Mesendoderm (in vitro differentiated cells): ENCODE measurements around the gene C16orf95.
"Not testable (repeated sequence)": the region's sequence is repeated elsewhere in the genome, so short reads cannot be mapped to it uniquely, and the experiment has no call there.

Source experiments
- DNase-seq: peaks from one replicate; pipeline ENCODE4 v3.0.0; 2013
- H2AK5ac ChIP-seq: 2 replicates; pipeline ENCODE4 v1.6.1; 2013; ENCODE audit warnings: low read length, inconsistent platforms
- H2BK120ac ChIP-seq: 2 replicates; pipeline ENCODE4 v1.6.1; 2013; ENCODE audit warnings: low read depth, mild to moderate bottlenecking, low read length, moderate library complexity, mixed read lengths
- H2BK15ac ChIP-seq: replicated peaks from 2 replicates; pipeline ENCODE4 v1.6.1; 2013; ENCODE audit warnings: low read depth, mild to moderate bottlenecking, moderate library complexity
- H2BK5ac ChIP-seq: 2 replicates; pipeline ENCODE4 v1.6.1; 2013; ENCODE audit warnings: low read length, inconsistent platforms
- H3K18ac ChIP-seq: 2 replicates; pipeline ENCODE4 v1.6.1; 2013; ENCODE audit warnings: mild to moderate bottlenecking, low read length, mixed read lengths
- H3K23ac ChIP-seq: one replicate; pipeline ENCODE4 v1.6.1; 2013; ENCODE audit warnings: low read length
- H3K27ac ChIP-seq: 2 replicates; pipeline ENCODE4 v1.5.1; 2013; ENCODE audit warnings: low read depth, mild to moderate bottlenecking, inconsistent platforms, low read length, moderate library complexity
- H3K27me3 ChIP-seq: 2 replicates; pipeline ENCODE4 v1.6.1; 2013; ENCODE audit warnings: low read length, control low read depth, mild to moderate bottlenecking, inconsistent platforms; ENCODE audit not compliant: insufficient read depth, poor library complexity
- H3K36me3 ChIP-seq: 2 replicates; pipeline ENCODE4 v1.6.1; 2013; ENCODE audit warnings: low read length, inconsistent platforms; ENCODE audit not compliant: control insufficient read depth, insufficient read depth
- H3K4ac ChIP-seq: one replicate; pipeline ENCODE4 v1.6.1; 2013; ENCODE audit warnings: low read depth, mild to moderate bottlenecking, low read length, moderate library complexity
- H3K4me1 ChIP-seq: 2 replicates; pipeline ENCODE4 v1.6.1; 2013; ENCODE audit warnings: low read depth, low read length, inconsistent platforms; ENCODE audit not compliant: control insufficient read depth
- H3K4me2 ChIP-seq: 2 replicates; pipeline ENCODE4 v1.6.1; 2013; ENCODE audit warnings: low read length
- H3K4me3 ChIP-seq: 2 replicates; pipeline ENCODE4 v1.5.1; 2013; ENCODE audit warnings: mild to moderate bottlenecking, low read length
- H3K56ac ChIP-seq: one replicate; pipeline ENCODE4 v1.6.1; 2013; ENCODE audit warnings: low read length
- H3K79me1 ChIP-seq: 2 replicates; pipeline ENCODE4 v1.6.1; 2013; ENCODE audit warnings: low read length, inconsistent platforms
- H3K79me2 ChIP-seq: 2 replicates; pipeline ENCODE4 v1.6.1; 2013; ENCODE audit warnings: mild to moderate bottlenecking, low read length; ENCODE audit not compliant: control insufficient read depth, insufficient read depth
- H3K9ac ChIP-seq: 2 replicates; pipeline ENCODE4 v1.6.1; 2013; ENCODE audit warnings: low read length, inconsistent platforms
- H4K5ac ChIP-seq: one replicate; pipeline ENCODE4 v1.6.1; 2013; ENCODE audit warnings: low read length
- H4K8ac ChIP-seq: one replicate; pipeline ENCODE4 v1.6.1; 2013; ENCODE audit warnings: low read depth, mild to moderate bottlenecking, control low read depth, low read length, moderate library complexity
- WGBS: extraction: QIAGEN DNeasy Blood & Tissue Kit; methylation state at CpG from one replicate; pipeline ENCODE4 v1.1.7; 2013; ENCODE audit warnings: low lambda C conversion rate, missing lambda C conversion rate; ENCODE audit not compliant: insufficient coverage; ENCODE audit errors: extremely low coverage; 5-methylcytosine and 5-hydroxymethylcytosine counted together

Gene C16orf95

DNA sequence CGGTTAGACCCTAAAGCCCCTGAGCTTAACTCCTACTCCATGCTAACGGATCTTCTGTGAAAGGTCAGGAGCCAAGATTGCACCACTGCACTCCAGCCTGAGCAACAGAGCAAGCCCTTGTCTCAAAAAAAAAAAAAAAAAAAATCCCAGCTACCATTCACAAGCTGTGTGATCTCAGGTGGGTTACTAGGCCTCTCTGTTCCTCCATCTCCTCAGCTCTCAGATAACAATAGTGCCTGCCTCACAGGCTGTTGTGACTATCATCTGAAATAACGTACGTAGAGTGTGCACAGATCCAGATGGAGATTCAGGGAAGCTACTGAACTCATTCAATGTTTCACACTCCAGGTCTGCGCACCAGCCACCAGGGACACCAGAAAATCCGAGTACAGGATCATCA is 57.8 kb downstream of the C16orf95 start:
- Histone ChIP-seq H3K9ac (no peak overlapping the region), H3K27me3 (no peaks in the 10 kb centered on the region), H3K56ac (no peak overlapping the region), H2BK5ac (no peak overlapping the region), H3K4me3 (no peak overlapping the region), H3K4ac (no peak overlapping the region), H4K8ac (no peak overlapping the region), H3K18ac (no peak overlapping the region), H3K27ac (no peak overlapping the region), H2AK5ac (no peak overlapping the region), H3K23ac (no peak overlapping the region), H3K79me2 (no peaks in the 10 kb centered on the region), H2BK15ac (no peak overlapping the region), H3K4me1 (no peaks in the 10 kb centered on the region), H3K79me1 (no peaks in the 10 kb centered on the region), H2BK120ac (no peak overlapping the region), H3K36me3 (no peaks in the 10 kb centered on the region), H3K4me2 (no peak overlapping the region), H4K5ac (no peak overlapping the region)
- DNase-seq, result no peak
- no CpG with 5 or more reads among the region's 6 CpGs for WGBS

DNA sequence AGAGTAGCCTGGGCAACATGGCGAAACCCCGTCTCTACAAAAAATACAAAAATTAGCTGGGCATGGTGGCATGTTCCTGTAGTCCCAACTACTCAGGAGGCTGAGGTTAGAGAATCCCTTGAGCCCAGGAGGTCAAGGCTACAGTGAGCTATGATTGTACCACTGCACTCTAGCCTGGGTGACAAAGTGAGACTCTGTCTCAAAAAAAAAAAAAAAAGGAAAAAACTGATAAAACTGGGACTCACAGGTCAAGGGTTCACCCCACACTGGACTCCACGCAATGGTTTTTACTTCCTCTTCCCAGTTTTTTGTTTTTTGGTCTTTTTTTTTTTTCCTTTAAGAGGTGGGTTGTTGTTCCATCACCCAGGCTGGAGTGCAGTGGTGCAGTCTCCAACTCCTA is 58.5 kb downstream of the C16orf95 start:
- H2BK5ac ChIP-seq, H3K18ac ChIP-seq, H2BK120ac ChIP-seq, H2BK15ac ChIP-seq, H3K9ac ChIP-seq, H3K4me2 ChIP-seq, H3K27ac ChIP-seq, H3K4me3 ChIP-seq, H3K4me1 ChIP-seq, H3K27me3 ChIP-seq, H3K56ac ChIP-seq, H4K8ac ChIP-seq, H3K4ac ChIP-seq, H3K79me2 ChIP-seq, H3K79me1 ChIP-seq, H3K36me3 ChIP-seq, DNase-seq, H2AK5ac ChIP-seq, H4K5ac ChIP-seq, H3K23ac ChIP-seq: not testable (repeated sequence)
- WGBS, result no CpG with 5 or more reads among the region's 3 CpGs

DNA sequence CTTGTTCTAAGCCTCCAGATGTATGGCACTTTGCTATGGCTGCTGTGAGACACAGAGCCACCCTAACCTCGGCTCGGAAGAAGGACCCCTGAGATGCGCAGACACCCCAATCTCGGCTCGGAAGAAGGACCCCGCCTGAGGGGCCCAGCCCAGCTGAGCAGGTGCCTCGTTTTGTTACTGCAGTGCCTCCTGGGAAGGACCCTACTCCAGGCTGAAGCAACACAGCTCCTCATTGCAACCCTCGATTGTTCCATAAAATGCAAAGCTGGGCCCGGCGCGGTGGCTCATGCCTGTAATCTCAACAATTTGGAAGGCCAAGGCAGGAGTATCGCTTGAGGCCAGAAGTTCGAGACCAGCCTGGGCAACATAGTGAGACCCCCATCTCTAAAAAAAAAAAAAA is 61.3 kb downstream of the C16orf95 start:
- Histone ChIP-seq H3K4me2 (no peak overlapping the region), H2BK5ac (no peak overlapping the region), H3K27ac (no peak overlapping the region), H3K79me2 (no peaks in the 10 kb centered on the region), H3K56ac (no peak overlapping the region), H3K4me1 (no peaks in the 10 kb centered on the region), H3K79me1 (no peaks in the 10 kb centered on the region), H3K4me3 (no peak overlapping the region), H3K9ac (no peak overlapping the region), H4K8ac (no peak overlapping the region), H2AK5ac (no peak overlapping the region), H3K23ac (no peak overlapping the region), H3K36me3 (no peaks in the 10 kb centered on the region), H4K5ac (no peak overlapping the region), H3K4ac (no peak overlapping the region), H2BK15ac (no peak overlapping the region), H3K18ac (no peak overlapping the region), H3K27me3 (no peaks in the 10 kb centered on the region), H2BK120ac (no peak overlapping the region)
- WGBS, result no CpG with 5 or more reads among the region's 13 CpGs
- DNase-seq, result no peak

DNA sequence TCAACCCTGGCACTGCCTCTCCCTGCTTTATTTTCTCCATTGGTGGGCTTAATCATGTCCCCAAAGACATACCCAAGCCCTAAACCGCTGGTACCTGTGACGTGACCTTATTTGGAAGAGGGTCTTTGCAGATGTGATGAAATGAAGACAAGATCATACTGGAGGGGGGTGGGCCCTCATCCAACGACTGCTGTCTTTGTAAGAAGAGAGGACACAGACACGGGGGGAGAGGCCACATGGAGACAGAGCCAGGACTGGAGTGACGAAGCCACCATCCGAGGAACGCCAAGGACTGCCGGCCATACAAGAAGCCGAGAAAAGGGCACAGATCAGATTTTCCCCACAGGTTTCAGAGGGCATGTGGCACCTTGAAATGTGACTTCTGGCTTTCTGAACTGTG is 62.5 kb downstream of the C16orf95 start:
- Histone ChIP-seq H2BK15ac (no peak overlapping the region), H3K79me2 (no peaks in the 10 kb centered on the region), H3K4me2 (no peak overlapping the region), H2AK5ac (no peak overlapping the region), H3K27ac (no peak overlapping the region), H2BK120ac (no peak overlapping the region), H3K4me3 (no peak overlapping the region), H3K56ac (no peak overlapping the region), H3K23ac (no peak overlapping the region), H3K4me1 (no peaks in the 10 kb centered on the region), H4K5ac (no peak overlapping the region), H4K8ac (no peak overlapping the region), H3K27me3 (no peaks in the 10 kb centered on the region), H3K79me1 (no peaks in the 10 kb centered on the region), H3K4ac (no peak overlapping the region), H3K18ac (no peak overlapping the region), H3K9ac (no peak overlapping the region), H3K36me3 (no peaks in the 10 kb centered on the region), H2BK5ac (no peak overlapping the region)
- no peak for DNase-seq
- WGBS, result no CpG with 5 or more reads among the region's 9 CpGs

DNA sequence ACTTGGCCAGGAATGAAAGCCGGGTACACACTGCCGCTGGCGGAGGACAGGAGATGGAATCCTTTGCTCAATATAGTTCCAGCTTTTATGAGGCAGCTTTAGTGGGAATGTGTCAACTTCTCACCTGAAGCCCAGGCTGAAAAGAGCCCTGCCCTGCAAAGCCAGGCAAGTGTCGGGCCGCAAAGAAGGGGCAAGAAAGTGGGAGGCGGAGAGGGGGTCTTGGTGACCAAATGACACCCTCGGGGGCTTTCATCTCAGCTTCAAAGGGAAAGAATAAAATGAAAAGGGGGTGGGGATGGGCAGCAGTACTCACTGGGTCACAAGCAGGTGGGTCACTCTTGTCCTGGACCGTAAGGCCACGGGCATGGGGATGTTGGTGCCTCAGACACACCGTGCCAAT is 62.9 kb downstream of the C16orf95 start:
- H3K79me2 ChIP-seq, result no peaks in the 10 kb centered on the region
- no peak overlapping the region for H3K4me2 ChIP-seq
- no peak overlapping the region for H3K56ac ChIP-seq
- H4K8ac ChIP-seq, result no peak overlapping the region
- no peak overlapping the region for H3K9ac ChIP-seq
- no peak overlapping the region for H4K5ac ChIP-seq
- no CpG with 5 or more reads among the region's 10 CpGs for WGBS
- no peak overlapping the region for H2BK120ac ChIP-seq
- H3K36me3 ChIP-seq, result no peaks in the 10 kb centered on the region
- H3K4ac ChIP-seq, result no peak overlapping the region
- H3K18ac ChIP-seq, result no peak overlapping the region
- no peak overlapping the region for H2BK5ac ChIP-seq
- no peaks in the 10 kb centered on the region for H3K4me1 ChIP-seq
- DNase-seq, result no peak
- no peak overlapping the region for H3K27ac ChIP-seq
- no peaks in the 10 kb centered on the region for H3K79me1 ChIP-seq
- no peaks in the 10 kb centered on the region for H3K27me3 ChIP-seq
- H2AK5ac ChIP-seq, result no peak overlapping the region
- H2BK15ac ChIP-seq, result no peak overlapping the region
- H3K23ac ChIP-seq, result no peak overlapping the region
- H3K4me3 ChIP-seq, result no peak overlapping the region

- no peak overlapping the region for H3K23ac ChIP-seq
- no peak overlapping the region for H2AK5ac ChIP-seq
- no peak overlapping the region for H3K4me2 ChIP-seq
- no peaks in the 10 kb centered on the region for H3K79me1 ChIP-seq
- H3K4me1 ChIP-seq, result no peaks in the 10 kb centered on the region
- no peaks in the 10 kb centered on the region for H3K27me3 ChIP-seq
- DNase-seq, result no peak
- H3K79me2 ChIP-seq, result no peaks in the 10 kb centered on the region
- H4K5ac ChIP-seq, result no peak overlapping the region
- WGBS, result no CpG with 5 or more reads among the region's 7 CpGs
- no peaks in the 10 kb centered on the region for H3K36me3 ChIP-seq
- no peak overlapping the region for H2BK15ac ChIP-seq
- no peak overlapping the region for H3K56ac ChIP-seq
- H3K9ac ChIP-seq, result no peak overlapping the region
- H3K18ac ChIP-seq, result no peak overlapping the region
- H4K8ac ChIP-seq, result no peak overlapping the region
- no peak overlapping the region for H3K4ac ChIP-seq
- H3K4me3 ChIP-seq, result no peak overlapping the region
- H2BK120ac ChIP-seq, result no peak overlapping the region
- no peak overlapping the region for H3K27ac ChIP-seq
- H2BK5ac ChIP-seq, result no peak overlapping the region
These were observed 63.7 kb downstream of the C16orf95 start for GRCh38 chr16:87253536-87253935.
